ENCODE results near the gene SLC20A1.

Gene SLC20A1

GRCh38 chr2:112687522-112687921, 41.8 kb downstream of the SLC20A1 start:
- no peak for TF ChIP-seq ISL1 (CRISPR knock-in tag; IDR thresholded peaks at IDR 0.05)
- TF ChIP-seq ZNF70 (CRISPR knock-in tag; IDR thresholded peaks at IDR 0.05): no peak
- no peak for TF ChIP-seq TOX (CRISPR knock-in tag; IDR thresholded peaks at IDR 0.05; ENCODE audit: borderline replicate concordance)
- TF ChIP-seq, protein P1, sequence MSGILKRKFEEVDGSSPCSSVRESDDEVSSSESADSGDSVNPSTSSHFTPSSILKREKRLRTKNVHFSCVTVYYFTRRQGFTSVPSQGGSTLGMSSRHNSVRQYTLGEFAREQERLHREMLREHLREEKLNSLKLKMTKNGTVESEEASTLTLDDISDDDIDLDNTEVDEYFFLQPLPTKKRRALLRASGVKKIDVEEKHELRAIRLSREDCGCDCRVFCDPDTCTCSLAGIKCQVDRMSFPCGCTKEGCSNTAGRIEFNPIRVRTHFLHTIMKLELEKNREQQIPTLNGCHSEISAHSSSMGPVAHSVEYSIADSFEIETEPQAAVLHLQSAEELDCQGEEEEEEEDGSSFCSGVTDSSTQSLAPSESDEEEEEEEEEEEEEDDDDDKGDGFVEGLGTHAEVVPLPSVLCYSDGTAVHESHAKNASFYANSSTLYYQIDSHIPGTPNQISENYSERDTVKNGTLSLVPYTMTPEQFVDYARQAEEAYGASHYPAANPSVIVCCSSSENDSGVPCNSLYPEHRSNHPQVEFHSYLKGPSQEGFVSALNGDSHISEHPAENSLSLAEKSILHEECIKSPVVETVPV (CRISPR knock-in tag; IDR thresholded peaks at IDR 0.05): no peak
- TF ChIP-seq ZFP3 (CRISPR knock-in tag; IDR thresholded peaks at IDR 0.05): no peak
- TF ChIP-seq BACH2 (CRISPR knock-in tag; IDR thresholded peaks at IDR 0.05; ENCODE audit: borderline replicate concordance): no peak
- TF ChIP-seq ZNF8 (CRISPR knock-in tag; IDR thresholded peaks at IDR 0.05): no peak
- no peak for TF ChIP-seq ZC3H10 (CRISPR knock-in tag; IDR thresholded peaks at IDR 0.05)
- no peak for TF ChIP-seq PPARA (CRISPR knock-in tag; IDR thresholded peaks at IDR 0.05; ENCODE audit: borderline replicate concordance)
- TF ChIP-seq SNAI2 (CRISPR knock-in tag; IDR thresholded peaks at IDR 0.05): no peak
- TF ChIP-seq RARB (CRISPR knock-in tag; IDR thresholded peaks at IDR 0.05): no peak
- TF ChIP-seq ESRRG (CRISPR knock-in tag; IDR thresholded peaks at IDR 0.05): no peak
- TF ChIP-seq GLIS3 (CRISPR knock-in tag; IDR thresholded peaks at IDR 0.05): no peak
- no peak for TF ChIP-seq CREB5 (CRISPR knock-in tag; IDR thresholded peaks at IDR 0.05; ENCODE audit: low read depth)
- TF ChIP-seq OSR1 (CRISPR knock-in tag; IDR thresholded peaks at IDR 0.05): no peak
- no peak for TF ChIP-seq PATZ1 (CRISPR knock-in tag; IDR thresholded peaks at IDR 0.05; ENCODE audit: borderline replicate concordance)
- TF ChIP-seq ZNF565 (CRISPR knock-in tag; conservative IDR thresholded peaks at IDR 0.05; ENCODE audit: low read depth): no peak
- no peak for TF ChIP-seq ZFP30 (CRISPR knock-in tag; IDR thresholded peaks at IDR 0.05)
- TF ChIP-seq CSDC2 (CRISPR knock-in tag; IDR thresholded peaks at IDR 0.05): no peak
- no peak for ATAC-seq

DNA sequence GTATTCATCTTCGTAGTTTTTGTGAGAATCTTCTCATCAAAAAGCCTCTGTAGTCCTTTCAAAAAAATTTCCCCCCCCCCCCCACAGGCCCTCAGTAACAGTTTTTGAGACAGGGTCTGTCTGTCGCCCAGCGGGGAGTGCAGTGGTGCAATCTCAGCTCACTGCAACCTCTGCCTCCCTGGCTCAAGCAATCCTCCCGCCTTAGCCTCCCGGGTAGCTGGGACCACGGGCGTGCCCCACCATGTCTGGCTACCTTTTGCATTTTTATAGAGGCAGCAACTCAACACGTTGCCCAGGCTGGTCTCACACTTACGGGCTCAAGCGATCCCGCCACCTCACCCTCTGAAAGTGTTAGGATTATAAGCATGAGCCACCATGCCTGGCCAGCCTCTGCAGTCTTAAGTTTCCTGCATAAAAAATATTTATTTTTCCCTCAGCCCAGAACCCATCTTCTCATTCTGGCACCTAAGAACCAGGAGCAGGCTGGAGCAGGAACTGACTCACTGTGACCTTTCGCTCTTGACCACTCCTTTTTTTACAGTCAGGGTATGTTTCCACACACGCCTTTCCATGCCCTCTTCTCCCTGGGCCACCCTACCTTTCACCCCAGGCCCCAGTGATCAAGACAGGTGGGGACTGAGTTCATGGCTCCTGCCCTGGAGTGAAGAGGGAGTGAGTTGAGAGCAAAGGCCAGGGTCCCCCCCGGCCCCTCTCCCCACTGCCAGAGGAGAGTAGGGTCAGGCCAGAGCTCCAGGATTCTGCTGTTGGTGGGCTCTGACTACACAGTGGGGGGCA, 42.5 kb downstream of the SLC20A1 start:
- ATAC-seq: no peak
- TF ChIP-seq, protein P2, sequence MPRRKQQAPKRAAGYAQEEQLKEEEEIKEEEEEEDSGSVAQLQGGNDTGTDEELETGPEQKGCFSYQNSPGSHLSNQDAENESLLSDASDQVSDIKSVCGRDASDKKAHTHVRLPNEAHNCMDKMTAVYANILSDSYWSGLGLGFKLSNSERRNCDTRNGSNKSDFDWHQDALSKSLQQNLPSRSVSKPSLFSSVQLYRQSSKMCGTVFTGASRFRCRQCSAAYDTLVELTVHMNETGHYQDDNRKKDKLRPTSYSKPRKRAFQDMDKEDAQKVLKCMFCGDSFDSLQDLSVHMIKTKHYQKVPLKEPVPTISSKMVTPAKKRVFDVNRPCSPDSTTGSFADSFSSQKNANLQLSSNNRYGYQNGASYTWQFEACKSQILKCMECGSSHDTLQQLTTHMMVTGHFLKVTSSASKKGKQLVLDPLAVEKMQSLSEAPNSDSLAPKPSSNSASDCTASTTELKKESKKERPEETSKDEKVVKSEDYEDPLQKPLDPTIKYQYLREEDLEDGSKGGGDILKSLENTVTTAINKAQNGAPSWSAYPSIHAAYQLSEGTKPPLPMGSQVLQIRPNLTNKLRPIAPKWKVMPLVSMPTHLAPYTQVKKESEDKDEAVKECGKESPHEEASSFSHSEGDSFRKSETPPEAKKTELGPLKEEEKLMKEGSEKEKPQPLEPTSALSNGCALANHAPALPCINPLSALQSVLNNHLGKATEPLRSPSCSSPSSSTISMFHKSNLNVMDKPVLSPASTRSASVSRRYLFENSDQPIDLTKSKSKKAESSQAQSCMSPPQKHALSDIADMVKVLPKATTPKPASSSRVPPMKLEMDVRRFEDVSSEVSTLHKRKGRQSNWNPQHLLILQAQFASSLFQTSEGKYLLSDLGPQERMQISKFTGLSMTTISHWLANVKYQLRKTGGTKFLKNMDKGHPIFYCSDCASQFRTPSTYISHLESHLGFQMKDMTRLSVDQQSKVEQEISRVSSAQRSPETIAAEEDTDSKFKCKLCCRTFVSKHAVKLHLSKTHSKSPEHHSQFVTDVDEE (CRISPR knock-in tag; IDR thresholded peaks at IDR 0.05): no peak
- TF ChIP-seq ARNTL (CRISPR knock-in tag; IDR thresholded peaks at IDR 0.05; ENCODE audit: borderline replicate concordance, low read depth) (no peak), CREB5 (CRISPR knock-in tag; IDR thresholded peaks at IDR 0.05; ENCODE audit: low read depth) (no peak), SNAI2 (CRISPR knock-in tag; IDR thresholded peaks at IDR 0.05) (no peak), PATZ1 (CRISPR knock-in tag; IDR thresholded peaks at IDR 0.05; ENCODE audit: borderline replicate concordance) (no peak), POU6F1 (CRISPR knock-in tag; IDR thresholded peaks at IDR 0.05; ENCODE audit: borderline replicate concordance, low read depth) (no peak), ESRRG (CRISPR knock-in tag; IDR thresholded peaks at IDR 0.05) (no peak), ISL1 (CRISPR knock-in tag; IDR thresholded peaks at IDR 0.05) (no peak), OSR1 (CRISPR knock-in tag; IDR thresholded peaks at IDR 0.05) (no peak), CSDC2 (CRISPR knock-in tag; IDR thresholded peaks at IDR 0.05) (no peak), ZNF565 (CRISPR knock-in tag; conservative IDR thresholded peaks at IDR 0.05; ENCODE audit: low read depth) (no peak)
